Middle frontal gyrus (tissue), 1 donor: ENCODE data around the gene TMEM192.
"Not testable (repeated sequence)": the region's sequence is repeated elsewhere in the genome, so short reads cannot be mapped to it uniquely, and the experiment has no call there.

Experiments
- DNase-seq: peaks from one replicate; pipeline ENCODE4 v3.0.0-alpha.2; 2015; ENCODE audit warnings: low spot score; ENCODE audit errors: extremely low spot score

The TMEM192 gene

DNA sequence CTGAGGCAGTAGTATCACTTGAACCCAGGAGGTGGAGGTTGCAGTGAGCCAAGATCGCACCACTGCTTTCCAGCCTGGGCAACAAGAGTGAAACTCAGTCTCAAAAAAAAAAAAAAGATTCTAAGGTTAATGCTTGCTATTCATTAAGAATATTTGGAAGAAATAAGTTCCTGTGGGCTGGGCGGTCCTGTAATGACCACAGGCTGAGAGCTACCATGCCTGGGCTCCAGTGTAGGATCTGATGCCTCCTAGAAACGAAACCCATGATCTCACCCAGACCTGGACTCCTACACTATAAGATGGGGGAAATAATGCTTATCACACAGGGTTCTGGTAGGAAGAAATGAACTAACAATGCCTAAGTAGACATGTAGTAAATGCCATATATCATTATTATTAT is 17.8 kb downstream of the TMEM192 start:
- no peak for DNase-seq

DNA sequence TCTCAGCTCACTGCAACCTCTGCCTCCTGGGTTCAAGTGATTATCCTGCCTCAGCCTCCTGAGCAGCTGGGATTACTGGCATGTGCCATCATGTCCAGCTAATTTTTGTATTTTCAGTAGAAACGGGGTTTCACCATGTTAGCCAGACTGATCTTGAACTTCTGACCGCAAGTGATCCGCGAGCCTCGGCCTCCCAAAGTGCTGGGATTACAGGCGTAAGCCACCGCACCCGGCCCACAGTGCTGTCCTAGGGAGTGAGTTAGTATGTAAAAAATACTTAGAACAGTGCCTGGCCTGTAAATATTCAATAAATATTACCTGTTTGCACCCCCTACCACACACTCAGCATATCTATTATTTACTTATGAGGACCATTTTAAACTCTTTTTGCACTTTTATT is 20.5 kb downstream of the TMEM192 start:
- not testable (repeated sequence) for DNase-seq

DNA sequence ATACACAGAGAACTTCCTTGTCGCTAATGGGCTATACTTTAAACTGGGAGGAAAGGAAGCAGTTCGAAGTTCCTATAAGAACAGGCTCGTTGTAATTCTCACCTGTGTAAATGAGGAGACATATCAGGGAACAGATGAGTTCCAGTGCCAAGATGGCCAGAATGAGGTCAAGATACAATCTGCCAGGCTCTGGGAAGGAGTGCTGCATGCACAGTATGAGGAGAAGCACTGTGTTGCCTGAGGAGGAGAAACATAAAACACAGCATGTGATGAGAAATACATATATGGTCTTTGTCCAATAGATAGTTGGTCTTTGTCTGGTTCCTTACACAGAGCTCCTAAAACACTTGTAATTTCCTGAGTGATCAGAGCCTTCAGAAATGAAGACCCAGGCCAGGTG is 24.3 kb downstream of the TMEM192 start:
- no peak for DNase-seq

DNA sequence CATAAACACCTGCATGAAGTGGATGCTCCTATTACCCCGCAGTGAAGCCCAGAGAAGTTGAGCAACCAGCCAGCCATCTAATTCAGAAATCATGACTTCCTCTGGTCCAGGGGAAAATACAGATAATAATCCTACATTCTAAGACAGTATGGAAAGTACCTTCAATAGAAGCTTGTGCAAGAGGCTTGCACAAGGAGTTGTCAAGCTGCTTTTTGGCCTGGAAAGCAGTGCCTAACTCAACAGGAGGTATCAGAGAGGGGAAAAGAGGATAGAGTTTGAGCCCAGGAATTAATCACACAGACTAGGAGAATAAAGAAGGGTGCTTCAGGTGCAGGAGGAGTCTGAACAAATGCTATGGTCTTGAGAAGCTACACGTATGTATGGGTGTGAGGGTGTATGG is 26.7 kb downstream of the TMEM192 start:
- no peak for DNase-seq

DNA sequence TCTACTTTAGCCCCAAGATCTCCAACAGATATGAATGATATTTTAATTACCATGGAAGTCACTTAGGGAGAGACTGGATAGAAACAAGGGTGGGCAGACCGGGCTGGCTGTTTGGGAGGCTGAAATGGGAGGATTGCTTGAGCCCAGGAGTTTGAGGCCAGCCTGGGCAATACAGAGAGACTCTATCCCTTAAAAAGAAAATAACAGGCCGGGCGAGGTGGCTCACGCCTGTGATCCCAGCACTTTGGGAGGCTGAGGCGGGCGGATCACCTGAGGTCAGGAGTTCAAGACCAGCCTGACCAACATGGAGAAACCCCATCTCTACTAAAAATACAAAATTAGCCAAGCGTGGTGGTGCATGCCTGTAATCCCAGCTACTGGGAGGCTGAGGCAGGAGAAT is 27.9 kb downstream of the TMEM192 start:
- DNase-seq: not testable (repeated sequence)

DNA sequence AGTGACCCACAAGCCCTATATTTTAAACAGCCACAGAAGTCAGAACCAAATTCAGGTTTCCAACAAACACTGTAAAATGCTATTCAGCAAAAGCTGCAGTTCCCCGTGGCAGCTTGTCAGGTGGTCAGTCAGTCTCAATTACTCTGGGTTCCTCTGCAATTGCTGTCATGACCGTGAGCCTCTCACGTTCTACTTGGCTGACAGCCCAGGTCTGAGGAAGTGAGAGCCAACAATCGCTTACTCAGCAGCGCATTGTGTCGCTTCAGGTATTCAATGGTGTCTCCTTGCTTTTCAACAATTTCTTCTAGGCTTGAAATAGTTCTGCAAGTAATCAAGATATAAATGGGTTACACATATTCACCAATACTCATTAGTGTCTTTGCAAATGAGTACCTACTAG is 33.2 kb downstream of the TMEM192 start:
- DNase-seq: no peak

DNA sequence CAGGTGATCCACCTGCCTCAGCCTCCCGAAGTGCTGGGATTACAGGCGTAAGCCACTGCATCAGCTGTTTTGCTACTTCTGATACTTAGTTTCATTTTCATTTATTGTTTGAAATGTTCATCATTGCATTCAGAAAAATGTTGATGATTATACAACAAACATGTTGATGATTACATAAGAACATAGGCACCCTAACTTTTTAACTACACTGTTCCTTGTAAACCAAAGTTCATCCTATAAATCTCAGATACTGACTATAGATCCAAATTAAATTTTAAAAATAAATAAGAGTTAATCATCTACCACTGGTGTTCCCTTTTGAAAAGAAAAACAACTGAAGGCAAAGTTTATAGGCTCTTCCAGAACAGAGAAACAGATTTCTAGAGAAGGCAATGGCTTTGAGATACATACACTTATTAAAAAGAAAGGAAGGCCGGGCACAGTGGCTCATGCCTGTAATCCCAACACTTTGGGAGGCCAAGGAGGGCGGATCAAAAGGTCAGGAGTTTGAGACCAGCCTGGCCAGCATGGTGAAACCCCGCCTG is 35.6 kb downstream of the TMEM192 start:
- no peak for DNase-seq

DNA sequence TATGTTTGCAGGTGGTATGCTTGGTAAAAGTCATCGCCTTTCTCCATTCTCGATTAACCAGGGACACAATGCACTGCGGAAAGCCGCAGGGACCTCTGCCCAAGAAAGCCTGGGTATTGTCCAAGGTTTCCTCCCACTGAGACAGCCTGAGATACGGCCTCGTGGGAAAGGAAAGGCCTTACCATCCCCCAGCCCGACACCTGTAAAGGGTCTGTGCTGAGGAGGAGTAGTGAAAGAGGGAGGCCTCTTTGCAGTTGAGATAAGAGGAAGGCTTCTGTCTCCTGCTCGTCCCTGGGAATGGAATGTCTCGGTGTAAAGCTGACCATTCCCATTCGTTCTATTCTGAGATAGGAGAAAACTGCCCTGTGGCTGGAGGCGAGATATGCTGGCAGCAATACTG is 39.3 kb downstream of the TMEM192 start:
- not testable (repeated sequence) for DNase-seq

DNA sequence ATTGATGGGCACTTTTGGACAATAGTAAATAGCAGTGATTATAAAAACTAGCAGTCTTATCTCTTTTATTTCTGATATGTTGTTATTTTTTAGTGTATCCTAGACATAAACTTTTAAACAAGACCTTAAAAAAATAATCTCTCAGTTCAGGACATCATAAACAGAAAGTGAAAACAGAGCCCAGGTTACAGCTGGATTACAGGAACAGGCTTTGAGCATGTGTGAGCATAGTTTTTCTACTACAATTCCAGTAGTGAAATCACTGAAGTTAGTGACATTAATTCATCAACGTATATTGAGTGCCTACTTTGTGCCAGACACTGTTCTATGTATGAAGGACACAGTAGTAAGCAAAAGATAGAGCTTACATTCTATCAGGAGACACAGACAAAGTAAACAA is 42.1 kb downstream of the TMEM192 start:
- DNase-seq: no peak

DNA sequence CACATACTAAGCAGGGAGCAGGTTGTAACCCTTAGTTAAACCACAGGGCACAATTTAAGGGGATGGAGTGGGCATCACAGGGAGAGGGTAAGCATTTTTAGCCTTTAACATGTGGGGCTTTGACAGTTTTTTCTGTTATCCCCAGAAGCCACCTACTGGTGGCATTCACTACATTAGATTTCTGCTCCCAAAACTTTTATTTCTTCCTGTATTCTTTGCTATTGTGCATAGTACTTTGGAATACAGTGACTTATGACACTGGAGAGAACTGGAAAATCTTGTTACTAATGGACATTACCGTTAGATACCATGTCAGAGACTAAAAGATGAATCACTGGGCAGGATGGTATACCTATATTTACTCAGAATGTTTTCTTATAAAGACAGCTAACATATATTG is 51.7 kb downstream of the TMEM192 start:
- no peak for DNase-seq

DNA sequence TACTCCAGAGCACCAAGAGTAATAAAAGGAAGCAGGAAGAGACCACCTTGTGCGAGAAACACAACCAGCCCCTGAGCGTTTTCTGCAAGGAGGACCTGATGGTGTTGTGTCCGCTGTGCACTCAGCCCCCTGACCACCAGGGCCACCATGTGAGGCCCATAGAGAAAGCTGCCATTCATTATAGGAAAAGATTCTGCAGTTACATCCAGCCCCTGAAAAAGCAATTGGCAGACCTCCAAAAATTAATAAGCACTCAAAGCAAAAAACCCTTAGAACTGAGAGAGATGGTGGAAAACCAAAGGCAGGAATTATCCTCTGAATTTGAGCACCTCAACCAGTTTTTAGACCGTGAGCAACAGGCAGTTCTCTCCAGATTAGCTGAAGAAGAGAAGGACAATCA is 53.3 kb downstream of the TMEM192 start:
- no peak for DNase-seq

DNA sequence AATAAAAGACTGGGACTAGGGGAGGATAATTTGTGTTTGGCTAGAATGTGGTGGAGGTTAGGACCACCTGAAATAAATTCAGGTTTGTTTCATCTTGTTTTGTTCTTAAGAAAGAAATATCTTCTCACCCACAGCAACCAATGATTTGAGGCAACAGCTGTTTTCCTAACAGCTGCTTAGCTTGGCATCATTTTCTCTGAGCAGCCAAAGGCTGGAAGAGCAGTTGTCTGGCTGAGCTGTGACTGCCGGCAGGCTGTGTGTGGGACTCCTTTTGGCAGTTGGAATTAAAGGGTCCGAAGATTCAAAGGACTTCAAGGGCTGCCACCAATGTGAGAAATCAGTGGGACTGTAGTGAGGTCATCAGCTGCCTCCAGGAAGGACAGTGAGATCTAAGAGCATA is 54.0 kb downstream of the TMEM192 start:
- no peak for DNase-seq

DNA sequence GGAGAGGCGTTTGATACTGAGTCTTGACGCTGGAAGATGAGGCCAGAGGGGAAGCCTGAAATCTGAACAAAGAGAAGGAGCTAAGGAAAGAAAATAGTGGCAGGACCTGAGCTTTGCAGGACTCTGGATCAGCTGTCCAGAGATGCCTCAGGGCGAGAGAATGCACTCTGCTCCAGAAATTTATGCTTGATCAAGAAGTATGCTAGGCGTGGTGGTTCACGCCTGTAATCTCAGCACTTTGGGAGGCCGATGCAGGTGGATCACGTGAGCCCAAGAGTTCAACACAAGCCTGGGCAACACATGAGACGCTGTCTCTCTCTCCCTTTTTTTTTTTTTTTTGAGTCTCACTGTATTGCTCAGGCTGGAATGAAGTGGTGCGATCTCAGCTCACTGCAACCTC is 57.1 kb downstream of the TMEM192 start:
- DNase-seq: no peak

DNA sequence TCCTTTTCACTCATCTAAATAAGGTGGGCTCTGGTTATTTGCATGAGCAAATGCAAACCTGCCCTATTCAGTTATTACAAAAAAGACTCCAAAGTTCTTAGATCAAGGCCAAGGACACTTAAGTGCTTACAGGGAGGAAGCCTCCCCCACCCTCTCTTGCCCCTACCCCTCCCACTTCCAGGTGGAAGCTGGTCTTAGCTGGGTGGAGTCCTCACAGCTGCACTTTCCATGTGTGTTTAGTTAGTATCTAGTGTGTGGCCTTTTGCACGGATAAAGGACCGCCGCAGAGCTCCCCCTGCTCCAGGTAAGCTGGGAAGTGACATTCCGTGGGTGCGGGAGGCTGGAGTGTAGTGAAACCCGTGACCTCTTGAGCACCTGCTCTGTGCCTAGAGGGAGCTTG is 59.0 kb downstream of the TMEM192 start, which contains the start of gene TRIM75:
TRIM75 (plus strand) TSS at position 222 of the 400 bp plus-strand sequence. CDS start 5,282 bp downstream, outside the sequence.
- DNase-seq: no peak

DNA sequence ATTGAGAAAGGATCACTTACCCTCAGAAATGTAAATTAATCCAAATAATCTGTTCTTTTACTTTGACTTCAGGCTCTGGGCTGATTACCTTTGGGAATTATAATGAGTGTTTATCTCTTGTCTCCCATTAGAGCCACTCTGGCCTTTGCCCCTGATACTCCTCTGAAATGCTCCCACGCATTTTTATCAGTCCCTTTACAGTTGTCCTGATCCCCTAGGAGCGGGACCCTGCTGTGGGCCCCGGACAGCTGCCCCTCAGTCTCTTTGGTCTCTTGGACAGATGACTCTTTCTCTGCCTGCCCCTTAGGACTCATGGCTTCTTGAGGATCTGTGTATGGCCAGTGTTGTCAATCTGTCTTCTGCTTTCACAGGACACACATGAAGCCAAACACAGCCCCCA is 60.0 kb downstream of the TMEM192 start:
- no peak for DNase-seq

DNA sequence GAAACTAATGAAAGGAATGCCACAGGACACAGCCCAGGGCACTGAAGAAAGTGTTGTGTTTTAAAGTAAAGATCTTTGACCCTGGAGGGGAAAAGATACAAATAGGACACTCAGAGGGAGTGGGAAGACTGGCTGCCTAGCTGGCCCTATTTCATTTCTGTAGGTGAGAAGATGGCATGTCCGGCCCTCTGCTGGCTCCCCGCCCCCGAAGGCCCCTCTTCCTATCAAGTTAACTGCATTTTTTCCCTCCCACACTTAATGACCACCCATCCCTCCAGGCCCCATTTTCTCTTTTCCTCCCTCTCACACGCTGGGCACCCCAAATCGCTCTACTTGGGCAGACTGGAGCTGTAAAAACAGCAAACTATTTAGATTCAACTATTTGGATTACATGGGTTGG is 64.5 kb downstream of the TMEM192 start:
- no peak for DNase-seq

DNA sequence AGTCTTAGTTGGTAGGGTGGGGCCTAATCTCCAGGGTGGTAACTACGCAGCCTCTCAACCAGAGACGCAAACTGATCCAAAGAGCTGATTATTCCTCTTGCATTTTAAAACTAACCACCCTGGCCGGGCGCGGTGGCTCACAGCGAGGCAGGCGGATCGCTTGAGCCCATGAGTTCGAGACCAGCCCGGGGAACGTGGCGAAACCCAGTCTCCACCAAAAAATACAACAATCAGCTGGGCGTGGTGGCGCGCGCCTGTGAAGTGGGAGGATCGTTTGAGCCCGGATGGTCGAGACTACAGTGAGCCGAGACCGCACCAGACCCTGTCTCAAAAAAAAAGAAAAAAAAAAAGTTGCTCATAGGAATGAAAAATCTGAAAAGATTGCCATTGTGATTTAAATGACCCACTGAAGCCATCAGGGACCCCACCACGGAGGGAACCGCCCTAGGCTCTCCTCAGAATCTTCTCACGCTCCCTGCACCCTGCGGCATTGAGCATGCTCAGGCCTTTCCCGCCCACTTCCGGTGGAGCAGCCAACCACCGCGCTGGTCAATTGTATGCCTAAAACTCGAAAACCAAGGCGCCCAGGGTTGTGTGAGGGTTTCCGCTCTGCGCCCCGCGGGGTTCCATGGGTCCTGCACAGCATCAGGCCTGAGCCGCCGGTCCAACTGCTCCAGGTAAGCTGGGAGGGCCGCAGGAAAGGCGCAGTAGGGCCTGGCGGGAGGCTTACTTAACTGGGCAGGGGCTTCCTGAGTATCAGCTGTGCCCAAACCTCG is 81.0 kb downstream of the TMEM192 start, which contains the start of gene TRIM60:
TRIM60 (plus strand) TSS at position 564 of the 776 bp plus-strand sequence. CDS start 8,074 bp downstream, outside the sequence.
- no peak for DNase-seq

DNA sequence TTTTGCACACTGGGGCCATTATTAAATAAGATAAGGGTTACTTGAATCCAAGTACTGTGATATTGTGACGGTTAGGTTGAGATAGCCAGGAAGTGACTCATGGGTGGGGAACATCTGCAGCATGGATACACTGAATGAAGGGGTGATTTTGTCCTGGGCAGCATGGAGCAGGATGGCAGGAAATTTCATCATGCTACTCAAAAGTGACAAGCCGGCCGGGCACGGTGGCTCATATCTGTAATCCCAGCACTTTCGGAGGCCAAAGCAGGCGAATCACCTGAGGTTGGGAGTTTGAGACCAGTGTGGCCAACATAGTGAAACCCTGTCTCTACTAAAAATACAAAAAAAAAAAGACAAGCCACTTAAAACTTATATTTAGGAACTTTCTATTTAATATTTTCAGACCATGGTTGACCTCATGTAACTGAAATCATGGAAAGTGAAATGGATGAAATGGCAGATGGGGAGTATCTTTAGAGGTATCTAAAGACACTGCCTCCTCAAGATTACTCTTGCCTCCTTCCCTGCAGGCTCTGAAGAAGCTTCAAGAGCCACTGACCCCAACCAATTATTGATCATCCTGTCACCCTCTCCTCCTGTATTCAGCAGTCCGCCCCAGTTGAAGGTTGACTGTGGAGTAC is 84.8 kb downstream of the TMEM192 start:
- DNase-seq: no peak

DNA sequence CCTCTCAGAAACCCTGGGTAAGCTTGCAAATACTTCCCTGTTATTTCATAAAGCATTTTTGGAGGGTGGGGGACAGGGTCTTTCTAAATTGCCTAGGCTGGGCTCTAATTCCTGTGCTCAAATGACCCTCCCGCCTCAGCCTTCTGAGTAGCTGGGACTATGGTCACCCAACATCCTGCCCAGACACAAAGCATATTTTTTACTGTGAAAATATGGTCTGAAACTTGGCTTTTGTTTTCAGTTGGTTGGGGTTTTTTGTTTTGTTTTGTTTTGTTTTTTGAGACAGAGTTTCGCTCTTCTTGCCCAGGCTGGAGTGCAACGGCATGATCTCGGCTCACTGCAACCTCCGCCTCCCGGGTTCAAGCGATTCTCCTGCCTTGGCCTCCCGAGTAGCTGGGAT is 86.9 kb downstream of the TMEM192 start:
- DNase-seq: not testable (repeated sequence)
